Measurements from ENCODE around the gene ZNF827.

DNA sequence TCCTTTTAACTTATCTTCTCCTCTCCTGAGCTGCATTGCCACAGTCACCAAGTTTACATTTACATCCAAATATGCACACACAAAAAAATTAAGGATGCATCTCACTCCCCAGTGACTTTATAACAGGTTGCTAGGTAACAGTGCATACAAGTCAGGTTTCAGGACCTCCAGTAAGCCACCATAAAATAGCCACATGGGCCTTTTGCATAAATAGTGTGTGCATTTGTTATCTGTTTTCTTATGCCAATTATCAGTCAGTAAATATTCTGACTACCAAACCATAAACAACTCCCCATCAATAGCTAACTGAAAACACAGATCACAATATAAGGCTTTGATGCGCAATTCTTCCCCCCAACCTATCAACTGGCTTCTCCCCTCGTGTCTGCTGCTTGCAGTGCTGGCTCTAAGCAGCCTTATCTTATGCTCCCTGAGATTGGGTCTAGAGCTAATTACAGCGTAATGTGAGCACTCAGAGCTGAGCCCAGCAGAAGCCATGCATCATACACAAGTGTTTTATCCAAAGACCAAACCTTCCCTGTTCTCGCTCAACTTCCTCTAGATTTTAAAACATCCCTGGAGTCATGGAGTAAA is 55.4 kb downstream of the ZNF827 start:
- no peak for TF ChIP-seq TARDBP (IDR thresholded peaks at IDR 0.05)
- TF ChIP-seq SUZ12 (IDR thresholded peaks at IDR 0.05): no peak
- TF ChIP-seq SP1 (IDR thresholded peaks at IDR 0.05): no peak
- TF ChIP-seq ZNF384 (IDR thresholded peaks at IDR 0.05): no peak
- TF ChIP-seq BHLHE40 (IDR thresholded peaks at IDR 0.05; ENCODE audit: borderline replicate concordance): no peak
- TF ChIP-seq PKNOX1 (IDR thresholded peaks at IDR 0.05): no peak
- TF ChIP-seq FOXA1 (IDR thresholded peaks at IDR 0.05): no peak
- TF ChIP-seq FOXM1 (IDR thresholded peaks at IDR 0.05; ENCODE audit: borderline replicate concordance): no peak
- TF ChIP-seq FOXK2 (IDR thresholded peaks at IDR 0.05): no peak
- no peak for TF ChIP-seq CTBP1 (IDR thresholded peaks at IDR 0.05; ENCODE audit: borderline replicate concordance)
- no peak for TF ChIP-seq HDGF (IDR thresholded peaks at IDR 0.05; ENCODE audit: borderline replicate concordance)

All from HEK293T (cell line).